ENCODE measurements around the gene TMEM223. TPM values are rescaled to one million over a fixed set of nuclear protein-coding genes. Genes with fewer than 3 reads are reported as not detected.
A peak's percentile ranks its signal among the peaks of the same experiment; 100 is the strongest.
"Not testable (repeated sequence)": the region's sequence is repeated elsewhere in the genome, so short reads cannot be mapped to it uniquely, and the experiment has no call there.

TMEM223 gene
- total RNA-seq, 1 donor from 2014 or later: 19.6 TPM

- no peak for TF ChIP-seq POLR2A (IDR thresholded peaks at IDR 0.05)
- TF ChIP-seq POLR2AphosphoS5 (IDR thresholded peaks at IDR 0.05; ENCODE audit: insufficient read depth in 1 of 2, low read depth in 1 of 2): no peak
- no peak for TF ChIP-seq CTCF (IDR thresholded peaks at IDR 0.05)
- intact Hi-C loops (cut with DNase I): loop anchor here (5.0 kb wide), 1 partner anchor 43 kb away; the partner anchor contains the start of genes HNRNPUL2 and TTC9C
- Histone ChIP-seq H3K36me3 (peaks cover 0 to 20% of the 10 kb centered on the region in 2 donors), H3K4me1 (peaks cover 29% of the 10 kb centered on the region), H3K27ac (peak overlapping the region; percentile 98), H3K4me3 (peak overlapping the region; percentile 66 to 78), H3K27me3 (no peaks in the 10 kb centered on the region), H3K9me3 (no peaks in the 10 kb centered on the region)
- no peak for DNase-seq (ENCODE audit: extremely low spot score in 2 of 2)
These were observed 21.0 kb downstream of the TMEM223 start for GRCh38 chr11:62770778-62771143.

- Histone ChIP-seq H3K4me3 (peak overlapping the region; percentile 62 to 69), H3K4me1 (peaks cover 27% of the 10 kb centered on the region), H3K27ac (peak overlapping the region; percentile 82)
- H3K36me3 ChIP-seq; H3K9me3 ChIP-seq; DNase-seq (ENCODE audit: extremely low spot score in 2 of 2); H3K27me3 ChIP-seq: not testable (repeated sequence)
- intact Hi-C loops (cut with DNase I): loop anchor here (10.0 kb wide), 1 partner anchor 1404 kb away; the partner anchor contains the start of gene MACROD1
These were observed 31.0 kb downstream of the TMEM223 start for GRCh38 chr11:62760867-62761227.

GRCh38 chr11:62757846-62758788 lies 33.7 kb downstream of the TMEM223 start:
- H3K4me3 ChIP-seq: no peak overlapping the region
- H3K9me3 ChIP-seq: no peaks in the 10 kb centered on the region
- intact Hi-C loops (cut with DNase I): no loop called here
- no peak for DNase-seq (ENCODE audit: extremely low spot score in 2 of 2)
- TF ChIP-seq POLR2A (IDR thresholded peaks at IDR 0.05) (no peak), POLR2AphosphoS5 (IDR thresholded peaks at IDR 0.05; ENCODE audit: insufficient read depth in 1 of 2, low read depth in 1 of 2) (no peak), CTCF (IDR thresholded peaks at IDR 0.05) (no peak)
- no peak overlapping the region for H3K27ac ChIP-seq
- H3K27me3 ChIP-seq: no peaks in the 10 kb centered on the region
- H3K36me3 ChIP-seq: no peaks in the 10 kb centered on the region
- peaks cover 31% of the 10 kb centered on the region for H3K4me1 ChIP-seq

GRCh38 chr11:62755086-62755615 lies 36.7 kb downstream of the TMEM223 start:
- no peak for DNase-seq (ENCODE audit: extremely low spot score in 2 of 2)
- H3K9me3 ChIP-seq: no peaks in the 10 kb centered on the region
- intact Hi-C loops (cut with DNase I): no loop called here
- no peaks in the 10 kb centered on the region for H3K27me3 ChIP-seq
- peaks cover 19% of the 10 kb centered on the region for H3K4me1 ChIP-seq
- H3K36me3 ChIP-seq: peaks cover 0 to 11% of the 10 kb centered on the region in 2 donors
- no peak overlapping the region for H3K27ac ChIP-seq
- TF ChIP-seq CTCF (IDR thresholded peaks at IDR 0.05): no peak
- no peak overlapping the region for H3K4me3 ChIP-seq

- peaks cover 0 to 11% of the 10 kb centered on the region in 2 donors for H3K36me3 ChIP-seq
- no peaks in the 10 kb centered on the region for H3K9me3 ChIP-seq
- TF ChIP-seq CTCF (IDR thresholded peaks at IDR 0.05): no peak
- TF ChIP-seq POLR2AphosphoS5 (IDR thresholded peaks at IDR 0.05; ENCODE audit: insufficient read depth in 1 of 2, low read depth in 1 of 2): peak; percentile 85 to 92
- peak in 1 of 2 donors; percentile 53 for TF ChIP-seq POLR2A (IDR thresholded peaks at IDR 0.05)
- DNase-seq (ENCODE audit: extremely low spot score in 2 of 2): peak; percentile 99
- H3K27ac ChIP-seq: peak within 1 kb of the TSS; percentile 89
- H3K4me1 ChIP-seq: peaks cover 19% of the 10 kb centered on the region
- H3K4me3 ChIP-seq: peak within 1 kb of the TSS; percentile 57 to 72
- intact Hi-C loops (cut with DNase I): no loop called here
- H3K27me3 ChIP-seq: no peaks in the 10 kb centered on the region
These were observed 37.8 kb downstream of the TMEM223 start, which contains the start of gene ZBTB3 for GRCh38 chr11:62753736-62754603. Gene ZBTB3 (minus strand): TSS chr11:62754160. CDS start chr11:62753664, 496 bp downstream.

Measured in vagina (tissue), 2 donors.